SIG-M5 treated with dmso at 0.1 percent for 504 hours (cell line): Measurements from ENCODE around the gene POU4F3.
"Not testable (repeated sequence)": the region's sequence is repeated elsewhere in the genome, so short reads cannot be mapped to it uniquely, and the experiment has no call there.

ENCODE experiments used
- DNase-seq: peaks from one replicate; lab custom pipeline; 2025; ENCODE audit not compliant: unreplicated experiment; lab: John Stamatoyannopoulos, UW

The POU4F3 gene

GRCh38 chr5:146338774-146339714 lies at the start of gene POU4F3:
POU4F3 (plus strand) TSS chr5:146338839; CDS start chr5:146339113, 274 bp downstream.
- DNase-seq, result no peak

GRCh38 chr5:146290318-146290717 lies 48.3 kb upstream of the POU4F3 start:
- no peak for DNase-seq

- DNase-seq, result peak; percentile 43
Measured at GRCh38 chr5:146291421-146292074, 47.1 kb upstream of the POU4F3 start.

- DNase-seq, result no peak
Measured at GRCh38 chr5:146296245-146296644, 42.4 kb upstream of the POU4F3 start.

GRCh38 chr5:146298920-146299319 lies 39.7 kb upstream of the POU4F3 start:
- not testable (repeated sequence) for DNase-seq

- no peak for DNase-seq
Measured at GRCh38 chr5:146301626-146302025, 37.0 kb upstream of the POU4F3 start.

GRCh38 chr5:146302406-146302805 lies 36.2 kb upstream of the POU4F3 start:
- no peak for DNase-seq

GRCh38 chr5:146306838-146307237 lies 31.8 kb upstream of the POU4F3 start:
- DNase-seq, result no peak

- DNase-seq, result no peak
Measured at GRCh38 chr5:146307796-146308195, 30.8 kb upstream of the POU4F3 start.

GRCh38 chr5:146310540-146310939 lies 28.1 kb upstream of the POU4F3 start:
- no peak for DNase-seq

GRCh38 chr5:146311278-146311677 lies 27.4 kb upstream of the POU4F3 start:
- no peak for DNase-seq

- peak; percentile 78 for DNase-seq
Measured at GRCh38 chr5:146313027-146313426, 25.6 kb upstream of the POU4F3 start.

- DNase-seq, result no peak
Measured at GRCh38 chr5:146321571-146321970, 17.1 kb upstream of the POU4F3 start.

GRCh38 chr5:146327257-146327870 lies 11.3 kb upstream of the POU4F3 start:
- no peak for DNase-seq

GRCh38 chr5:146327989-146328388 lies 10.7 kb upstream of the POU4F3 start:
- no peak for DNase-seq

GRCh38 chr5:146329697-146330096 lies 8.9 kb upstream of the POU4F3 start:
- DNase-seq, result no peak

- no peak for DNase-seq
Measured at GRCh38 chr5:146331423-146331822, 7.2 kb upstream of the POU4F3 start.

- no peak for DNase-seq
Measured at GRCh38 chr5:146334074-146334533, 4.5 kb upstream of the POU4F3 start.

- no peak for DNase-seq
Measured at GRCh38 chr5:146336197-146336596, 2.4 kb upstream of the POU4F3 start.

- no peak for DNase-seq
Measured at GRCh38 chr5:146337264-146337904, 1.3 kb upstream of the POU4F3 start.

- DNase-seq, result no peak
Measured at GRCh38 chr5:146337928-146338327, 711 bp upstream of the POU4F3 start.
